B cell (primary cell): Measurements from ENCODE around the gene PLVAP. TPM values are rescaled to one million over a fixed set of nuclear protein-coding genes. Genes with fewer than 3 reads are reported as not detected.

Experiments
- ATAC-seq: fragments of 200-7000 bp; cut with Tn5 transposase; one replicate; pipeline ENCODE4 v1.10.0; 2021; ENCODE audit warnings: low read depth, mild to moderate bottlenecking, moderate number of reproducible peaks, moderate library complexity
- CTCF ChIA-PET: fragments of 350-600 bp; sonication (Branson Sonifier 250); formaldehyde crosslinking; loops from one replicate; lab custom pipeline; 2021; ENCODE audit warnings: antibody characterized with exemption, inconsistent platforms; lab: Charles Lee
- POLR2A ChIA-PET: fragments of 350-600 bp; sonication (Branson Sonifier 250); formaldehyde crosslinking; loops from one replicate; lab custom pipeline; 2021; ENCODE audit warnings: antibody characterized with exemption; lab: Charles Lee
- DNase-seq: peaks from one replicate; pipeline ENCODE4 v3.0.0; 2013
- H2AFZ ChIP-seq: 2 replicates; pipeline ENCODE4 v1.6.1; 2012; ENCODE audit warnings: mild to moderate bottlenecking, low read depth, low read length; ENCODE audit not compliant: insufficient read depth, poor library complexity, severe bottlenecking
- H3K27ac ChIP-seq, 2 donors: 1 replicate in 1 of 2; 2 replicates in 1 of 2; pipeline ENCODE4 v1.5.1; 2012 to 2013; ENCODE audit warnings: low read length in 2 of 2, mild to moderate bottlenecking in 2 of 2, moderate library complexity in 1 of 2
- H3K27me3 ChIP-seq, 4 experiments: fragments of 200-600 bp in 1 of 4; sonication (generic) in 1 of 4; replicated peaks in 1 of 4; 1 replicate in 2 of 4; 2 replicates in 2 of 4; pipeline versions ENCODE4 v1.6.1 to v1.7.0; 2013 to 2016; ENCODE audit warnings: low read length in 3 of 4, mild to moderate bottlenecking in 2 of 4, mixed read lengths in 1 of 4, moderate library complexity in 1 of 4; ENCODE audit not compliant: insufficient read depth in 4 of 4, control insufficient read depth in 3 of 4; ENCODE audit errors: control extremely low read depth in 1 of 4
- H3K36me3 ChIP-seq, 2 experiments: replicated peaks in 1 of 2; 1 replicate in 1 of 2; 2 replicates in 1 of 2; pipeline versions ENCODE4 v1.6.1 to v1.7.1; 2013; ENCODE audit warnings: low read length in 1 of 2; ENCODE audit not compliant: insufficient read depth in 2 of 2, control insufficient read depth in 1 of 2; ENCODE audit errors: control extremely low read depth in 1 of 2, extremely low read depth in 1 of 2
- H3K4me1 ChIP-seq, 2 donors: fragments of 200-600 bp in 1 of 2; sonication (generic) in 1 of 2; 1 replicate in 1 of 2; 2 replicates in 1 of 2; pipeline versions ENCODE4 v1.5.1 to v1.6.1; 2013 to 2017; ENCODE audit warnings: low read length in 2 of 2; ENCODE audit not compliant: control insufficient read depth in 2 of 2, insufficient read depth in 2 of 2
- H3K4me2 ChIP-seq: replicated peaks from 2 replicates; pipeline ENCODE3; 2012; ENCODE audit warnings: mild to moderate bottlenecking, low read depth, low read length; ENCODE audit not compliant: poor library complexity, severe bottlenecking
- H3K4me3 ChIP-seq, 5 experiments: fragments of 200-600 bp in 1 of 5; sonication (generic) in 1 of 5; 1 replicate in 3 of 5; 2 replicates in 2 of 5; pipeline versions ENCODE4 v1.5.1 to v1.7.0; 2011 to 2016; ENCODE audit warnings: low read length in 4 of 5, mild to moderate bottlenecking in 4 of 5, low read depth in 2 of 5, control low read depth in 1 of 5, moderate library complexity in 1 of 5; ENCODE audit not compliant: insufficient read depth in 1 of 5; ENCODE audit errors: control extremely low read depth in 1 of 5, extremely low read depth in 1 of 5
- H3K79me2 ChIP-seq: fragments of 200-600 bp; sonication (generic); one replicate; pipeline ENCODE4 v1.6.0; 2016; ENCODE audit warnings: low read length; ENCODE audit not compliant: control insufficient read depth, insufficient read depth
- H3K9ac ChIP-seq: fragments of 200-600 bp; sonication (generic); 2 replicates; pipeline ENCODE4 v1.6.1; 2017; ENCODE audit warnings: mild to moderate bottlenecking, low read length, moderate library complexity
- H3K9me3 ChIP-seq, 3 donors: one replicate each; pipeline versions ENCODE4 v1.6.1 to v1.7.1; 2013; ENCODE audit warnings: low read length in 2 of 3; ENCODE audit not compliant: control insufficient read depth in 2 of 3, insufficient read depth in 1 of 3; ENCODE audit errors: control extremely low read depth in 1 of 3
- H4K20me1 ChIP-seq: 2 replicates; pipeline ENCODE4 v1.6.0; 2012; ENCODE audit warnings: mild to moderate bottlenecking, low read length; ENCODE audit not compliant: insufficient read depth, control insufficient read depth, poor library complexity, severe bottlenecking
- H3K27ac Mint-ChIP-seq: one replicate; pipeline ENCODE4 v1.8.0; 2021; ENCODE audit warnings: mixed read lengths
- H3K27me3 Mint-ChIP-seq: one replicate; pipeline ENCODE4 v1.8.0; 2021; ENCODE audit warnings: mixed read lengths
- H3K4me1 Mint-ChIP-seq: one replicate; pipeline ENCODE4 v1.8.0; 2021; ENCODE audit warnings: mixed read lengths
- H3K4me3 Mint-ChIP-seq: one replicate; pipeline ENCODE4 v1.8.0; 2021; ENCODE audit warnings: mixed read lengths
- H3K9me3 Mint-ChIP-seq: one replicate; pipeline ENCODE4 v1.8.0; 2022; ENCODE audit warnings: mixed read lengths; ENCODE audit not compliant: insufficient read depth
- CTCF ChIP-seq: fragments of 200-600 bp; IDR thresholded peaks from one replicate; pipeline ENCODE4 v1.8.0; 2022; ENCODE audit warnings: antibody characterized with exemption, mild to moderate bottlenecking
- EZH2 ChIP-seq: IDR thresholded peaks from 2 replicates; pipeline ENCODE4 v1.6.1; 2012; ENCODE audit warnings: borderline replicate concordance, low read depth, mild to moderate bottlenecking, moderate library complexity, low read length; ENCODE audit not compliant: insufficient read depth, poor library complexity, severe bottlenecking
- WGBS: methylation state at CpG from one replicate; pipeline ENCODE4 v1.1.5; 2013; ENCODE audit warnings: missing lambda C conversion rate; ENCODE audit not compliant: insufficient coverage; 5-methylcytosine and 5-hydroxymethylcytosine counted together
- intact Hi-C: fragments of 100-400 bp; cut with micrococcal nuclease; formaldehyde crosslinking; loops from one replicate; pipeline ENCODE4 v1.10.0; 2022
- polyA plus RNA-seq: library from polyadenylated mRNA; depleted of rRNA; stranded (reverse); fragments of >200 nt; gene quantifications from 2 replicates; pipeline ENCODE4 v1.2.3, GENCODE V29; 2012
- total RNA-seq, 2 donors: library from RNA; stranded (reverse); fragments of 120-200 nt in 1 of 2; gene quantifications; 1 replicate in 1 of 2; 2 replicates in 1 of 2; pipeline versions ENCODE4 v1.2.3 to v1.2.4, GENCODE V29; 2013 to 2022

PLVAP gene
- total and polyA plus RNA-seq, 2 donors (not counting 1 experiment from before 2014, with no cell fraction given), result 0.06 TPM; not detected in 1

- Histone ChIP-seq H3K4me3 (no peak overlapping the region), H3K27me3 (no peaks in the 10 kb centered on the region), H2AFZ (no peak overlapping the region), H3K4me2 (no peak overlapping the region), H3K4me1 (peaks cover 14 to 26% of the 10 kb centered on the region in 2 donors), H3K36me3 (peaks cover 0 to 22% of the 10 kb centered on the region in 2 experiments), H3K27ac (no peak overlapping the region), H3K79me2 (peaks cover 43% of the 10 kb centered on the region), H4K20me1 (no peaks in the 10 kb centered on the region), H3K9ac (no peak overlapping the region), H3K9me3 (no peaks in the 10 kb centered on the region)
- no peak overlapping the region for H3K4me3 Mint-ChIP-seq
- intact Hi-C loops, result loop anchor here (10.0 kb wide), 1 partner anchor 145 kb away; the partner anchor contains the start of gene COLGALT1
- ChIA-PET CTCF (interaction anchor here (1.2 kb wide), 1 partner anchor 24 kb away, joined by 3 read pairs; no protein-coding TSS in a partner anchor), POLR2A (no interaction called here)
- peaks cover 29% of the 10 kb centered on the region for H3K4me1 Mint-ChIP-seq
- no peaks in the 10 kb centered on the region for H3K9me3 Mint-ChIP-seq
- DNase-seq (no peak), ATAC-seq (no peak)
- TF ChIP-seq EZH2 (no peak), CTCF (no peak)
- no peaks in the 10 kb centered on the region for H3K27me3 Mint-ChIP-seq
- 100% methylated on average over 1 of the region's 9 CpGs for WGBS
- no peak overlapping the region for H3K27ac Mint-ChIP-seq
Observed at GRCh38 chr19:17409990-17410389, 32.8 kb upstream of the PLVAP start.

- CTCF ChIA-PET, result interaction anchor here (0.9 to 2.5 kb wide), 5 partner anchors 11 to 58 kb away, joined by 3 to 10 read pairs (median 6); partner anchors contain the start of gene MVB12A
- Histone ChIP-seq H4K20me1 (peaks cover 24% of the 10 kb centered on the region), H3K4me2 (peak overlapping the region; percentile 98), H3K4me1 (peaks cover 26 to 45% of the 10 kb centered on the region in 2 donors), H3K9ac (peak overlapping the region; percentile 93), H2AFZ (peak overlapping the region; percentile 88), H3K79me2 (peaks cover 54% of the 10 kb centered on the region), H3K27me3 (no peaks in the 10 kb centered on the region), H3K27ac (peak overlapping the region; percentile 72 to 86), H3K4me3 (peak overlapping the region; percentile 62 to 95 (median 75)), H3K9me3 (no peaks in the 10 kb centered on the region), H3K36me3 (peaks cover 0 to 11% of the 10 kb centered on the region in 2 experiments)
- Mint-ChIP-seq H3K4me3 (peak overlapping the region; percentile 85), H3K27ac (peak overlapping the region; percentile 86), H3K9me3 (no peaks in the 10 kb centered on the region), H3K27me3 (no peaks in the 10 kb centered on the region), H3K4me1 (peaks cover 42% of the 10 kb centered on the region)
- POLR2A ChIA-PET, result interaction anchor here (0.6 to 1.7 kb wide), 3 partner anchors 13 to 722 kb away, joined by 5 to 10 read pairs (median 5); partner anchors contain the start of genes DDA1 and MVB12A
- TF ChIP-seq EZH2 (no peak), CTCF (no peak)
- WGBS, result 0% methylated on average over 2 of the region's 2 CpGs
- intact Hi-C loops, result loop anchor here (10.0 kb wide), 1 partner anchor 148 kb away; the partner anchor contains the start of gene COLGALT1
- DNase-seq (peak; percentile 21), ATAC-seq (no peak)
Observed at GRCh38 chr19:17406887-17407196, 29.7 kb upstream of the PLVAP start.
